Motor neuron (in vitro differentiated cells): Measurements from ENCODE around the gene POLR1H. TPM values are rescaled to one million over a fixed set of nuclear protein-coding genes. Genes with fewer than 3 reads are reported as not detected.

Source experiments
- ATAC-seq, 8 experiments: fragments of 200-7000 bp; cut with Tn5 transposase; replicated peaks in 6 of 8; 2 replicates each; pipeline ENCODE4 v1.8.0; 2021; ENCODE audit warnings: mild to moderate bottlenecking in 8 of 8, moderate library complexity in 8 of 8
- H3K27ac ChIP-seq, 2 donors: fragments of 250-450 bp; sonication (Bioruptor Pico); 2 replicates each; pipeline ENCODE4 v1.9.0; 2021; ENCODE audit warnings: antibody characterized with exemption in 2 of 2, mild to moderate bottlenecking in 2 of 2, moderate library complexity in 1 of 2
- H3K4me1 ChIP-seq, 2 donors: fragments of 250-450 bp; sonication (Bioruptor Pico); replicated peaks in 1 of 2; 2 replicates each; pipeline ENCODE4 v1.6.1; 2021; ENCODE audit warnings: antibody characterized with exemption in 2 of 2, mild to moderate bottlenecking in 2 of 2, moderate library complexity in 1 of 2
- H3K4me3 ChIP-seq, 5 donors: fragments of 250-450 bp; sonication (Bioruptor Pico); 2 replicates each; pipeline ENCODE4 v1.9.0; 2021; ENCODE audit warnings: antibody characterized with exemption in 5 of 5, mild to moderate bottlenecking in 5 of 5, moderate library complexity in 4 of 5
- WGBS, 10 experiments: fragments of 450-650 bp; shearing (Covaris generic); methylation state at CpG; one replicate each; pipeline ENCODE4 v1.0.0; 2022; 5-methylcytosine and 5-hydroxymethylcytosine counted together
- in situ Hi-C, 9 experiments: fragments of 400-800 bp; cut with MboI; loops; one replicate each; pipeline ENCODE4 v1.15.0; 2021; ENCODE audit warnings: low sequenced_read_pairs in 9 of 9, low pct_unique_long_range_greater_than_20kb in 2 of 9; ENCODE audit not compliant: unreplicated experiment in 9 of 9
- total RNA-seq, 8 experiments: library from RNA; unstranded; fragments of 300-600 nt; gene quantifications; 2 replicates each; pipeline versions ENCODE4 v1.2.3 to v1.2.4, GENCODE V29; 2022

The POLR1H gene
- total RNA-seq, 8 experiments from 2014 or later, result 33.3 to 62.4 (median 39.0) TPM

- 47 to 100% (median 77%) methylated on average over 1 to 4 of the region's 4 CpGs for WGBS, 10 experiments
- in situ Hi-C loops, result no loop called here
- Histone ChIP-seq H3K4me1 (no peaks in the 10 kb centered on the region), H3K4me3 (no peak overlapping the region), H3K27ac (no peak overlapping the region)
- ATAC-seq, result no peak
Observed at GRCh38 chr6:30041821-30042220, 19.2 kb upstream of the POLR1H start.

DNA sequence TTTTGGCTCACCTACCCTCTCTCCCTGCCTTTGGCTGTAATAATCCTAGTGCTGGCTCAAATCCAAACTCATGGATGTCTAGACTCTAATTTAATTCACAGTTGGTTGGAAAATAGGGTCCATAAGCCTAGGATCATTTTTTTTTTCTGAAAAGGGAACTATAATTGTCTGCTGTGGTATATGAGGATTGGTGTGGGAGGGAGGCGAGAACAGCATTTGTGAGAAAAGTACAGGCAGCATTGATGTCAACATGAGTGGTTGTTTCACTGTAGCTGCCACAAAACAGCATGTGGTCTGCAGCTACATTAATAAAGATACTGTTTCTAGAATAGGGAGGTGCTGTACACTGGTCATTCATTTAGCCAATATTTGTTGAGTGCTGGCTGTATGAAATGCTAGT is 18.6 kb upstream of the POLR1H start:
- Histone ChIP-seq H3K4me3 (no peak overlapping the region), H3K4me1 (no peaks in the 10 kb centered on the region), H3K27ac (no peak overlapping the region)
- in situ Hi-C loops, result no loop called here
- WGBS, 10 experiments, result 100% methylated on average over 1 of the region's 1 CpG; no CpG with 5 or more reads in 5 of the 10 experiments
- ATAC-seq, result peak in 1 of 8 experiments; percentile 16

DNA sequence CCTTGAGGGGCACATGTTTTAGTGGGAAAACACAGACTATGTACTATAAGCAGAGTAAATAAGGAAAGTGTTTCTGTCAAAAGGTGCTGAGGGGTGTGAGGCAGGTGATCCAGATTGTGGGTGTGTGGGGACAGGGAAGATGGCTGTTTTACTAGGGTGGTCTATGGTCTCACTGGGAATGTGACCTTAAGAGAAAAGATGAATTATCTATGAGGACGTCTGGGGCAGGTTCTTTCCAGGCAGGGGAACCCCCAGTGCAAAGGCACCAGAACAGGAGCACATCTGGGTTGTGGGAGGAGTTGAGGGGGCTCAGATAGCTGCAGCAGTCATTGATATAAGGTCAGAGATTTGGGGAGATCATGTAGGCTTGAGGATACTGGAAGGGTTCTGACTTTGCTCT is 18.2 kb upstream of the POLR1H start:
- Histone ChIP-seq H3K4me1 (no peaks in the 10 kb centered on the region), H3K27ac (no peak overlapping the region), H3K4me3 (no peak overlapping the region)
- in situ Hi-C loops, result no loop called here
- no peak for ATAC-seq
- 14 to 67% (median 20%) methylated on average over 1 of the region's 1 CpG; no CpG with 5 or more reads in 7 of the 10 experiments for WGBS, 10 experiments

DNA sequence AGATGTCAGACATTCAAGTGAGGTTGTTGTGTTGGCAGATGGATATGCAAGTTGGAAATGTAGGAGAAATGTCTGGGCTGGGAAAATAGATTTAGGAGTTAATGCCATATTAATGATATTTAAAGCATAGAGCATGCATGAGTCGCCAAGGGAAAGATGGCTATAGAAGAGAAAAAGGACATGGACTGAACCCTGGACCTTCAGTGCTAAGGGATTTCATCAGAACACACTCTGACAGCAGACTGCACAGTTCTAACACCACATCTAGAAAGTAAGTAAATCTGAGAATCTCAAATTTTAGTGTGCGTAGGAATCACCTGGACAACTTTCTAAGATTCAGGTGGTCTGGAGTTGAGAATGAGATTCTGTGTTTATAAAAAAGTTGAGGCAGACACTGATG is 17.3 kb upstream of the POLR1H start:
- no peak for ATAC-seq
- H3K4me1 ChIP-seq, result no peaks in the 10 kb centered on the region
- 78 to 100% (median 94%) methylated on average over 1 to 2 of the region's 2 CpGs; no CpG with 5 or more reads in 1 of the 10 experiments for WGBS, 10 experiments
- no peak overlapping the region for H3K4me3 ChIP-seq
- no peak overlapping the region for H3K27ac ChIP-seq
- in situ Hi-C loops, result no loop called here

DNA sequence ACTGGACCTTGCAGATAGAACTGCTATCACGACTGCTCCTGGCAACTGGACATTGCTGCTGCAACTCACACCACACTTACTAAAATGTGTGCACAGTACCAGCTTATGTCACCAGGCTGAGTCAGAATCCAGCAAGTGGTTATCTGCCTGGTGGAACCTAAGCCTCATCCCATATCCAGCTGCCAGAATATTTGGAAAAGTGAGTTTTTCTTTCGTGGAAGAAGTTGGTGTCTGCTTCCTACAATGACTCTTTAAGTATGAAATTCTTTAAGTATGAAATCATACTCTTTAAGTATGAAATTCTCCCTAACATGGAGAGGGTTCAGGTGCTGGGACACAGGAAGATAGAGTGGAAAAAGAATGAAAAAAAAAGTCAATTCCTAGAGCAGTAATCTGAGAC is 16.4 kb upstream of the POLR1H start:
- H3K27ac ChIP-seq, result no peak overlapping the region
- peak in 4 of 8 experiments; percentile 30 to 80 (median 35) for ATAC-seq
- in situ Hi-C loops, result no loop called here

DNA sequence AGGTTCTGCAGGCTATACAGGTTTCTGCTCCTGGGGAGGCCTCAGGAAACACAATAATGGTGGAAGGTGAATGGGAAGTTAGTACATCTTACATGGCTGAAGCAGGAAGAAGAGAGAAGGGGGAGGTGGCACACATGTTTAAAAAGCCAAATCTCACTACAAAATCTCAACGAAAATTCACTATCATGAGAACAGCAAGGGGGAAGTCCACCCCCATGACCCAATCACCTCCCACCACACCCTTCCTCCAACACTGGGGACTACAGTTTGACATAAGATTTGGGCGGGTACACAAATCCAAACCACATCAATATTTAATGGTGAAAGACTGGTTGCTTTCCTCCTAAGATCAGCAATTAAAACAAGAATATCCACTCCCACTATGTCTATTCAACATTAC is 13.8 kb upstream of the POLR1H start:
- Histone ChIP-seq H3K4me3 (no peak overlapping the region), H3K27ac (no peak overlapping the region), H3K4me1 (no peaks in the 10 kb centered on the region)
- WGBS, 10 experiments, result 13 to 100% (median 77%) methylated on average over 1 to 2 of the region's 2 CpGs; no CpG with 5 or more reads in 2 of the 10 experiments
- in situ Hi-C loops, result no loop called here
- ATAC-seq, result peak in 1 of 8 experiments; percentile 41

More for the DNA sequence above, 16.4 kb upstream of the POLR1H start:
- 20 to 87% (median 30%) methylated on average over 1 to 2 of the region's 2 CpGs; no CpG with 5 or more reads in 5 of the 10 experiments for WGBS, 10 experiments
- no peaks in the 10 kb centered on the region for H3K4me1 ChIP-seq
- no peak overlapping the region for H3K4me3 ChIP-seq

- Histone ChIP-seq H3K27ac (no peak overlapping the region), H3K4me3 (no peak overlapping the region), H3K4me1 (no peaks in the 10 kb centered on the region)
- in situ Hi-C loops, result no loop called here
- no peak for ATAC-seq
- 63 to 88% (median 80%) methylated on average over 1 to 3 of the region's 3 CpGs; no CpG with 5 or more reads in 3 of the 10 experiments for WGBS, 10 experiments
Observed at GRCh38 chr6:30053682-30054081, 7.4 kb upstream of the POLR1H start.

DNA sequence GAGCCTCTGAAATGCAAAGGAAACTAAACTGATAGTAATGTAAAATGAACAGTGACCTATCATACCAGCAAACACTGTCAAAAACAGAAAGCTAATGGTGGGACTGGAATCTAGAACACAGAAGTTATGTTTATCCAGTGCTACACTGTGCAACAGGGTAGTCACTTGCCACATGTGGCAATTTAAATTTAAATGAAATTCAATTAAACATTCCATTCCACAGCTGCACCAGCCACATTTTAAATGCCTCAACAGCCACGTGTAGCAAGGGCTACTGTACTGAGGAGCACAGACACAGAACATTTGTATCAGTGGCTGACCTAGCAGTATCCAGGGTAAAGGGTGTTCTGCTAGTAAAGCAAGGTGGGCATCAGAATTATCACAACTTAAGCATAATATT is 5.6 kb upstream of the POLR1H start:
- Histone ChIP-seq H3K27ac (no peak overlapping the region), H3K4me3 (no peak overlapping the region), H3K4me1 (peaks cover 7 to 10% of the 10 kb centered on the region in 2 donors)
- ATAC-seq, result peak in 3 of 8 experiments; percentile 52 to 93 (median 86)
- in situ Hi-C loops, result no loop called here
- WGBS, 10 experiments, result 0 to 69% (median 14%) methylated on average over 1 of the region's 1 CpG; no CpG with 5 or more reads in 5 of the 10 experiments

- Histone ChIP-seq H3K27ac (peak overlapping the region; percentile 83 to 87), H3K4me1 (peaks cover 8 to 15% of the 10 kb centered on the region in 2 donors), H3K4me3 (peak overlapping the region; percentile 80 to 95 (median 85))
- in situ Hi-C loops, result no loop called here
- 0 to 1% (median 0%) methylated on average over 1 to 20 of the region's 24 CpGs; no CpG with 5 or more reads in 3 of the 10 experiments for WGBS, 10 experiments
- ATAC-seq, result peak; percentile 7 to 42 (median 22)
Observed at GRCh38 chr6:30060606-30061091, 416 bp upstream of the POLR1H start.

DNA sequence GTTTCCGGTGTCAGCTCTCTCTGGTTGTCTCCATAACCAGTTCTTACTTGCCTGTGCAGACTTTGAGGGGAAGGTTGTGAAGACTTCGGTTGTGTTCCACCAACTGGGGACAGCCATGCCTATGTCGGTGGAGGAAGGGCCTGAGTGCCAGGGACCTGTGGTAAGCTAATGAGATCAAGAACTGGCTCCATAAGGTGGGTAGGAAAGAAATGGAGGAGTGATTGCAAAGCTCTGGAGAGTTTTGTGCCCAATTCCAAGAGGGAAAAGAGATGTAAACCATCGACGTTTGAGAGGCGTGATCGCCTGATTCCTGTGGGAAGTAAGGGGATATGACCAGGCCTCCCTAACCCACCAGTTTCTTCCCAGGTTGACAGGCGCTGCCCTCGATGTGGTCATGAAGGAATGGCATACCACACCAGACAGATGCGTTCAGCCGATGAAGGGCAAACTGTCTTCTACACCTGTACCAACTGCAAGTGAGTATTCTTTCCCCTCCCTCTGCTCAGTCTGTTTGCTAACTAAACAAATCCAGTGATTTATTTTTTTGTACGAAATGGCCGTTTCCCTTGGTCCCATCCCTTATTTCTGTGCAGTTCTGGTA is 893 bp downstream of the POLR1H start:
- peak overlapping the region; percentile 24 to 59 for H3K27ac ChIP-seq
- ATAC-seq, result no peak
- in situ Hi-C loops, result no loop called here
- H3K4me3 ChIP-seq, result peak overlapping the region; percentile 80 to 95 (median 85)
- 46 to 100% (median 86%) methylated on average over 1 to 11 of the region's 13 CpGs for WGBS, 10 experiments
- peaks cover 12 to 18% of the 10 kb centered on the region in 2 donors for H3K4me1 ChIP-seq

- Histone ChIP-seq H3K27ac (no peak overlapping the region), H3K4me3 (peak overlapping the region; percentile 80 to 95 (median 85)), H3K4me1 (peaks cover 12 to 18% of the 10 kb centered on the region in 2 donors)
- no peak for ATAC-seq
- in situ Hi-C loops, result no loop called here
- WGBS, 10 experiments, result 63 to 97% (median 90%) methylated on average over 1 to 6 of the region's 7 CpGs
Observed at GRCh38 chr6:30062471-30063178, 1.6 kb downstream of the POLR1H start.

DNA sequence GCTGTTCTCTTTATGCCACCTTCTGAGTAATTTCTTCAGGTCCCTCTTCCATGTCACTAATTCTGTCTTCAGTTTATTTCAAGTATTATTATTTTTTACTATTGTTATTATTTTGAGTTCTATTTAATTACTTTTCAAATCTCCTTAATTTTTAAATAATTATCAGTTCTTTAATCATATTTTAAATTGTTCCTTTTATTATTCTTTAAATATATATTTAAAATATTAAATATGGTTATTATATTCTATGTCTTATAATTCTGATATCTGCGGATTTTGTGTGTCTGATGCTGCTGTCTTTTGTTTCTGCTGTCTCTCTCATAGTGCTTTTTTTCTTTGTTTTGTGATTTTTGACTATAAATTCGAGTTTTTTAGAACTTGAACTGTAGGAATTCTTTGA is 2.2 kb downstream of the POLR1H start:
- in situ Hi-C loops, result no loop called here

DNA sequence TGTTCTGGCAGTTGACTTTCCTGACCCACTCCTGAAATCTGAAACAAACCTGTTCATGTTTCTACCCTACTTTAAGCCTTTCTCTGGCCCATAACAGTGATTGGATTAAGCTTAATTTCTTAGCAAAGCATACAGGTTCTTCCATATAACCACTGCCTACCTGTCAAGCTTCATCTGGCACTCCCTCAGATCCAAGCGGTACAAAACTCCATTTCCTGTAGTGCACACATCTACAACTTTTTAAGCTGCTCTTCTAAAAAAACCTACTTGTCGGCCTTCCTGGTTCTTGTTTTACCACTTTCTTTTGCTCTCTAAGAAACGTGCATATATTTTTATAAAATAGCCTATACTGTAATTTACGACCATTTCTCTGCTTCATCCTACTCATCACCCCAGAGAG is 5.0 kb downstream of the POLR1H start:
- ATAC-seq, result no peak
- Histone ChIP-seq H3K4me1 (peaks cover 5 to 14% of the 10 kb centered on the region in 2 donors), H3K27ac (peak overlapping the region; percentile 82 to 86), H3K4me3 (peak overlapping the region; percentile 59 to 79 (median 64))
- in situ Hi-C loops, result no loop called here
- 0 to 29% (median 20%) methylated on average over 1 to 4 of the region's 4 CpGs; no CpG with 5 or more reads in 3 of the 10 experiments for WGBS, 10 experiments

More for the DNA sequence above, 2.2 kb downstream of the POLR1H start:
- ATAC-seq, result no peak
- WGBS, 10 experiments, result 0 to 93% (median 75%) methylated on average over 1 to 2 of the region's 2 CpGs; no CpG with 5 or more reads in 1 of the 10 experiments
- no peak overlapping the region for H3K27ac ChIP-seq
- H3K4me1 ChIP-seq, result peaks cover 12 to 24% of the 10 kb centered on the region in 2 donors
- no peak overlapping the region for H3K4me3 ChIP-seq
